WTC11 (cell line): Measurements from ENCODE around the gene TMEM259. TPM values are rescaled to one million over a fixed set of nuclear protein-coding genes. Genes with fewer than 3 reads are reported as not detected.

Experiments used
- ATAC-seq: fragments of 200-7000 bp; cut with Tn5 transposase; 2 replicates; pipeline ENCODE4 v1.10.0; 2021; ENCODE audit warnings: mild to moderate bottlenecking, moderate library complexity
- CTCF ChIA-PET: fragments of 300-600 bp; sonication (Branson Sonifier 250); formaldehyde crosslinking; loops from one replicate; lab custom pipeline; 2021; ENCODE audit warnings: antibody characterized with exemption; lab: Charles Lee
- POLR2A ChIA-PET: fragments of 350-600 bp; sonication (Branson Sonifier 250); formaldehyde crosslinking; loops from one replicate; lab custom pipeline; 2021; ENCODE audit warnings: antibody characterized with exemption; lab: Charles Lee
- DNase-seq: peaks from one replicate; pipeline ENCODE4 v3.0.0; 2021; ENCODE audit warnings: low spot score
- H3K27ac Mint-ChIP-seq: 2 replicates; pipeline ENCODE4 v1.8.0; 2021; ENCODE audit warnings: mixed read lengths
- H3K27me3 Mint-ChIP-seq: 2 replicates; pipeline ENCODE4 v1.8.0; 2021; ENCODE audit warnings: low read depth, mild to moderate bottlenecking, moderate library complexity, mixed read lengths
- H3K36me3 Mint-ChIP-seq: 2 replicates; pipeline ENCODE4 v1.8.0; 2021; ENCODE audit warnings: mixed read lengths
- H3K4me1 Mint-ChIP-seq: 2 replicates; pipeline ENCODE4 v1.8.0; 2022; ENCODE audit warnings: mixed read lengths
- H3K4me3 Mint-ChIP-seq: 2 replicates; pipeline ENCODE4 v1.8.0; 2021; ENCODE audit warnings: mild to moderate bottlenecking, moderate library complexity, mixed read lengths
- H3K9me3 Mint-ChIP-seq: 2 replicates; pipeline ENCODE4 v1.8.0; 2021; ENCODE audit warnings: mixed read lengths
- CREM ChIP-seq: sonication (generic); formaldehyde crosslinking; IDR thresholded peaks from 2 replicates; pipeline ENCODE4 v1.8.1; 2022; ENCODE audit warnings: mild to moderate bottlenecking, missing genetic modification reagents, moderate library complexity
- ELF4 ChIP-seq: sonication (generic); formaldehyde crosslinking; IDR thresholded peaks from 2 replicates; pipeline ENCODE4 v1.8.1; 2022; ENCODE audit warnings: low read depth, mild to moderate bottlenecking, moderate library complexity, missing genetic modification reagents
- ESRRA ChIP-seq: sonication (generic); formaldehyde crosslinking; IDR thresholded peaks from 2 replicates; pipeline ENCODE4 v1.8.1; 2022; ENCODE audit warnings: mild to moderate bottlenecking, missing genetic modification reagents, borderline replicate concordance
- GRHL2 ChIP-seq: fragments of 250-450 bp; sonication (Bioruptor Pico); IDR thresholded peaks from 2 replicates; pipeline ENCODE4 v1.8.0; 2022; ENCODE audit warnings: mild to moderate bottlenecking, moderate library complexity; ENCODE audit not compliant: insufficient replicate concordance, severe bottlenecking
- JUN ChIP-seq: sonication (generic); formaldehyde crosslinking; IDR thresholded peaks from 2 replicates; pipeline ENCODE4 v1.8.0; 2023; ENCODE audit warnings: mild to moderate bottlenecking, missing genetic modification reagents
- MXD4 ChIP-seq: fragments of 250-450 bp; sonication (Bioruptor Pico); IDR thresholded peaks from 2 replicates; pipeline ENCODE4 v1.8.0; 2021; ENCODE audit warnings: mild to moderate bottlenecking, moderate library complexity, borderline replicate concordance
- NFATC4 ChIP-seq: fragments of 250-450 bp; sonication (Bioruptor Pico); IDR thresholded peaks from 2 replicates; pipeline ENCODE4 v1.9.0; 2021; ENCODE audit warnings: mild to moderate bottlenecking
- NFYB ChIP-seq: sonication (generic); formaldehyde crosslinking; conservative IDR thresholded peaks from 2 replicates; pipeline ENCODE4 v1.8.0; 2022; ENCODE audit warnings: low read depth, missing genetic modification reagents
- NR2C2 ChIP-seq: sonication (generic); formaldehyde crosslinking; IDR thresholded peaks from 2 replicates; pipeline ENCODE4 v1.8.0; 2022; ENCODE audit warnings: mild to moderate bottlenecking, missing genetic modification reagents
- NR3C1 ChIP-seq: sonication (generic); formaldehyde crosslinking; conservative IDR thresholded peaks from 2 replicates; pipeline ENCODE4 v1.8.1; 2023; ENCODE audit warnings: low read depth, mild to moderate bottlenecking, missing genetic modification reagents
- OVOL2 ChIP-seq: fragments of 250-450 bp; sonication (Bioruptor Pico); IDR thresholded peaks from 2 replicates; pipeline ENCODE4 v1.9.0; 2021; ENCODE audit warnings: mild to moderate bottlenecking, borderline replicate concordance
- SOX15 ChIP-seq: fragments of 250-450 bp; sonication (Bioruptor Pico); IDR thresholded peaks from 2 replicates; pipeline ENCODE4 v1.9.0; 2021; ENCODE audit warnings: mild to moderate bottlenecking
- ZNF232 ChIP-seq: sonication (generic); formaldehyde crosslinking; IDR thresholded peaks from 2 replicates; pipeline ENCODE4 v1.8.0; 2022; ENCODE audit warnings: mild to moderate bottlenecking, missing genetic modification reagents
- total RNA-seq: library from RNA; stranded (reverse); gene quantifications from 3 replicates; pipeline ENCODE4 v1.2.3, GENCODE V29; 2021
- TF ChIP-seq, protein P1 (sequence below): fragments of 250-450 bp; sonication (Bioruptor Pico); IDR thresholded peaks from 2 replicates; pipeline ENCODE4 v1.8.0; 2021; ENCODE audit warnings: mild to moderate bottlenecking
- TF ChIP-seq, protein P2 (sequence below): sonication (generic); formaldehyde crosslinking; IDR thresholded peaks from 2 replicates; pipeline ENCODE4 v1.8.0; 2022; ENCODE audit warnings: missing genetic modification reagents
- TF ChIP-seq, protein P3 (sequence below): sonication (generic); formaldehyde crosslinking; IDR thresholded peaks from 2 replicates; pipeline ENCODE4 v1.8.1; 2023; ENCODE audit warnings: mild to moderate bottlenecking, missing genetic modification reagents, moderate library complexity
- TF ChIP-seq, protein P4 (sequence below): sonication (generic); formaldehyde crosslinking; conservative IDR thresholded peaks from 2 replicates; pipeline ENCODE4 v1.8.1; 2022; ENCODE audit warnings: mild to moderate bottlenecking, missing genetic modification reagents
- TF ChIP-seq, protein P5 (sequence below): sonication (generic); formaldehyde crosslinking; IDR thresholded peaks from 2 replicates; pipeline ENCODE4 v1.8.1; 2023; ENCODE audit warnings: mild to moderate bottlenecking, missing genetic modification reagents
- TF ChIP-seq, protein P6 (sequence below): fragments of 250-450 bp; sonication (Bioruptor Pico); IDR thresholded peaks from 2 replicates; pipeline ENCODE4 v1.9.0; 2021; ENCODE audit warnings: mild to moderate bottlenecking
- TF ChIP-seq, protein P7 (sequence below): sonication (generic); formaldehyde crosslinking; IDR thresholded peaks from 2 replicates; pipeline ENCODE4 v1.8.1; 2023; ENCODE audit warnings: mild to moderate bottlenecking, missing genetic modification reagents, borderline replicate concordance

TMEM259 gene
- total RNA-seq, 1 experiment from 2014 or later = 202 TPM

DNA sequence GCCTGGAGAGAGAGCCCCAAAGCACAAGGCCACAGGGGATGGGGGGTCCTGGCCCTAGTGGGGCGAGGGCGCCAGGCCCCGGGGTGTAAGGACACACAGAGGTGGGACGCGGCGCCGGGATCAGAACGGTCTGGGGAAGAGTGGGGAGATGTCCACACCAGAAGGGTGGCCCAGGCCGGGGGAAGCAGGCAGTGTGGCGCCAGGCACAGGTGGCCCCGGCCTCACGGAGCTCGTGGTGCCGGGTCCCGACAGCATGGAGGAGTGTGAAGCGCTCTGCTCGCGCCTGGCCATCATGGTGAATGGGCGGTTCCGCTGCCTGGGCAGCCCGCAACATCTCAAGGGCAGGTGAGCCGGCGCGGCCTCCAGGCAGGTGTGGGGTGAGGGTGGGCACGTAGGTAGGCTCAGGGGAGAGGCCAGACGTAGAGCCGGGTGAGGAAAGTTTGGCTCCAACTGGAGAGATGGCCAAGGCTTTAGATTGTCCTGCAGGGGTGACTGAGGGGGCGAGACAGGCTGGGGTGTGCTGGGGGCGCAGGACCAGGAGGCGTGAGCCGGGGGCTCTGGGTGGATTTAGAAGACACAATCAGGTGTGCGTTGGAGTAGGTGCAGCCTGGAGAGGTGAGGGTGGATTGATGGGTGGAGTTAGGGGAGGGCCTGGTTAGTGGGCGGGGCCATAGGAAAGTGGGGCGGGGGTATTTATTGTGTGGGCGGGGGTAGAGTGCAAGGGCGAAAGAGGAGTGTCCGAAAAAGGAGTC is 43.2 kb upstream of the TMEM259 start:
- Mint-ChIP-seq H3K9me3 (0 out of 2 replicates have a peak, but pooled peaks cover 4% of the 10 kb centered on the region), H3K27ac (no peak overlapping the region; the same call in 1 of the 2 replicates), H3K4me3 (peak overlapping the region; percentile 65), H3K36me3 (peaks cover 7% of the 10 kb centered on the region), H3K4me1 (peaks cover 17% of the 10 kb centered on the region), H3K27me3 (peaks cover 26% of the 10 kb centered on the region)
- ATAC-seq = peak; percentile 48
- POLR2A ChIA-PET = interaction anchor here (0.5 to 2.1 kb wide), 8 partner anchors 12 to 276 kb away, joined by 3 to 9 read pairs (median 4); partner anchors contain the start of genes CIRBP and CNN2
- no peak for TF ChIP-seq MXD4 (CRISPR knock-in tag)
- no peak for TF ChIP-seq JUN (CRISPR knock-in tag)
- no peak for TF ChIP-seq CREM (CRISPR knock-in tag)
- TF ChIP-seq, protein P1, sequence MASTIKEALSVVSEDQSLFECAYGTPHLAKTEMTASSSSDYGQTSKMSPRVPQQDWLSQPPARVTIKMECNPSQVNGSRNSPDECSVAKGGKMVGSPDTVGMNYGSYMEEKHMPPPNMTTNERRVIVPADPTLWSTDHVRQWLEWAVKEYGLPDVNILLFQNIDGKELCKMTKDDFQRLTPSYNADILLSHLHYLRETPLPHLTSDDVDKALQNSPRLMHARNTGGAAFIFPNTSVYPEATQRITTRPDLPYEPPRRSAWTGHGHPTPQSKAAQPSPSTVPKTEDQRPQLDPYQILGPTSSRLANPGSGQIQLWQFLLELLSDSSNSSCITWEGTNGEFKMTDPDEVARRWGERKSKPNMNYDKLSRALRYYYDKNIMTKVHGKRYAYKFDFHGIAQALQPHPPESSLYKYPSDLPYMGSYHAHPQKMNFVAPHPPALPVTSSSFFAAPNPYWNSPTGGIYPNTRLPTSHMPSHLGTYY = no peak
- no peak for TF ChIP-seq NR2C2 (CRISPR knock-in tag)
- TF ChIP-seq, protein P2, sequence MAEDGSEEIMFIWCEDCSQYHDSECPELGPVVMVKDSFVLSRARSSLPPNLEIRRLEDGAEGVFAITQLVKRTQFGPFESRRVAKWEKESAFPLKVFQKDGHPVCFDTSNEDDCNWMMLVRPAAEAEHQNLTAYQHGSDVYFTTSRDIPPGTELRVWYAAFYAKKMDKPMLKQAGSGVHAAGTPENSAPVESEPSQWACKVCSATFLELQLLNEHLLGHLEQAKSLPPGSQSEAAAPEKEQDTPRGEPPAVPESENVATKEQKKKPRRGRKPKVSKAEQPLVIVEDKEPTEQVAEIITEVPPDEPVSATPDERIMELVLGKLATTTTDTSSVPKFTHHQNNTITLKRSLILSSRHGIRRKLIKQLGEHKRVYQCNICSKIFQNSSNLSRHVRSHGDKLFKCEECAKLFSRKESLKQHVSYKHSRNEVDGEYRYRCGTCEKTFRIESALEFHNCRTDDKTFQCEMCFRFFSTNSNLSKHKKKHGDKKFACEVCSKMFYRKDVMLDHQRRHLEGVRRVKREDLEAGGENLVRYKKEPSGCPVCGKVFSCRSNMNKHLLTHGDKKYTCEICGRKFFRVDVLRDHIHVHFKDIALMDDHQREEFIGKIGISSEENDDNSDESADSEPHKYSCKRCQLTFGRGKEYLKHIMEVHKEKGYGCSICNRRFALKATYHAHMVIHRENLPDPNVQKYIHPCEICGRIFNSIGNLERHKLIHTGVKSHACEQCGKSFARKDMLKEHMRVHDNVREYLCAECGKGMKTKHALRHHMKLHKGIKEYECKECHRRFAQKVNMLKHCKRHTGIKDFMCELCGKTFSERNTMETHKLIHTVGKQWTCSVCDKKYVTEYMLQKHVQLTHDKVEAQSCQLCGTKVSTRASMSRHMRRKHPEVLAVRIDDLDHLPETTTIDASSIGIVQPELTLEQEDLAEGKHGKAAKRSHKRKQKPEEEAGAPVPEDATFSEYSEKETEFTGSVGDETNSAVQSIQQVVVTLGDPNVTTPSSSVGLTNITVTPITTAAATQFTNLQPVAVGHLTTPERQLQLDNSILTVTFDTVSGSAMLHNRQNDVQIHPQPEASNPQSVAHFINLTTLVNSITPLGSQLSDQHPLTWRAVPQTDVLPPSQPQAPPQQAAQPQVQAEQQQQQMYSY (CRISPR knock-in tag) = no peak
- TF ChIP-seq, protein P3, sequence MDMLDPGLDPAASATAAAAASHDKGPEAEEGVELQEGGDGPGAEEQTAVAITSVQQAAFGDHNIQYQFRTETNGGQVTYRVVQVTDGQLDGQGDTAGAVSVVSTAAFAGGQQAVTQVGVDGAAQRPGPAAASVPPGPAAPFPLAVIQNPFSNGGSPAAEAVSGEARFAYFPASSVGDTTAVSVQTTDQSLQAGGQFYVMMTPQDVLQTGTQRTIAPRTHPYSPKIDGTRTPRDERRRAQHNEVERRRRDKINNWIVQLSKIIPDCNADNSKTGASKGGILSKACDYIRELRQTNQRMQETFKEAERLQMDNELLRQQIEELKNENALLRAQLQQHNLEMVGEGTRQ (CRISPR knock-in tag) = no peak
- no peak for TF ChIP-seq NFATC4
- TF ChIP-seq ZNF232 (CRISPR knock-in tag) = no peak
- no peak for TF ChIP-seq GRHL2 (CRISPR knock-in tag)
- no peak for TF ChIP-seq OVOL2
- TF ChIP-seq ESRRA = no peak
- TF ChIP-seq, protein P4, sequence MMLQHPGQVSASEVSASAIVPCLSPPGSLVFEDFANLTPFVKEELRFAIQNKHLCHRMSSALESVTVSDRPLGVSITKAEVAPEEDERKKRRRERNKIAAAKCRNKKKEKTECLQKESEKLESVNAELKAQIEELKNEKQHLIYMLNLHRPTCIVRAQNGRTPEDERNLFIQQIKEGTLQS (CRISPR knock-in tag) = no peak
- TF ChIP-seq, protein P5, sequence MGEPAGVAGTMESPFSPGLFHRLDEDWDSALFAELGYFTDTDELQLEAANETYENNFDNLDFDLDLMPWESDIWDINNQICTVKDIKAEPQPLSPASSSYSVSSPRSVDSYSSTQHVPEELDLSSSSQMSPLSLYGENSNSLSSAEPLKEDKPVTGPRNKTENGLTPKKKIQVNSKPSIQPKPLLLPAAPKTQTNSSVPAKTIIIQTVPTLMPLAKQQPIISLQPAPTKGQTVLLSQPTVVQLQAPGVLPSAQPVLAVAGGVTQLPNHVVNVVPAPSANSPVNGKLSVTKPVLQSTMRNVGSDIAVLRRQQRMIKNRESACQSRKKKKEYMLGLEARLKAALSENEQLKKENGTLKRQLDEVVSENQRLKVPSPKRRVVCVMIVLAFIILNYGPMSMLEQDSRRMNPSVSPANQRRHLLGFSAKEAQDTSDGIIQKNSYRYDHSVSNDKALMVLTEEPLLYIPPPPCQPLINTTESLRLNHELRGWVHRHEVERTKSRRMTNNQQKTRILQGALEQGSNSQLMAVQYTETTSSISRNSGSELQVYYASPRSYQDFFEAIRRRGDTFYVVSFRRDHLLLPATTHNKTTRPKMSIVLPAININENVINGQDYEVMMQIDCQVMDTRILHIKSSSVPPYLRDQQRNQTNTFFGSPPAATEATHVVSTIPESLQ (CRISPR knock-in tag) = no peak
- TF ChIP-seq, protein P6, sequence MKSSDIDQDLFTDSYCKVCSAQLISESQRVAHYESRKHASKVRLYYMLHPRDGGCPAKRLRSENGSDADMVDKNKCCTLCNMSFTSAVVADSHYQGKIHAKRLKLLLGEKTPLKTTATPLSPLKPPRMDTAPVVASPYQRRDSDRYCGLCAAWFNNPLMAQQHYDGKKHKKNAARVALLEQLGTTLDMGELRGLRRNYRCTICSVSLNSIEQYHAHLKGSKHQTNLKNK (CRISPR knock-in tag) = no peak
- TF ChIP-seq SOX15 (CRISPR knock-in tag) = no peak
- no peak for TF ChIP-seq NR3C1 (CRISPR knock-in tag)
- no peak for TF ChIP-seq ELF4 (CRISPR knock-in tag)
- no peak for TF ChIP-seq NFYB (CRISPR knock-in tag)
- TF ChIP-seq, protein P7, sequence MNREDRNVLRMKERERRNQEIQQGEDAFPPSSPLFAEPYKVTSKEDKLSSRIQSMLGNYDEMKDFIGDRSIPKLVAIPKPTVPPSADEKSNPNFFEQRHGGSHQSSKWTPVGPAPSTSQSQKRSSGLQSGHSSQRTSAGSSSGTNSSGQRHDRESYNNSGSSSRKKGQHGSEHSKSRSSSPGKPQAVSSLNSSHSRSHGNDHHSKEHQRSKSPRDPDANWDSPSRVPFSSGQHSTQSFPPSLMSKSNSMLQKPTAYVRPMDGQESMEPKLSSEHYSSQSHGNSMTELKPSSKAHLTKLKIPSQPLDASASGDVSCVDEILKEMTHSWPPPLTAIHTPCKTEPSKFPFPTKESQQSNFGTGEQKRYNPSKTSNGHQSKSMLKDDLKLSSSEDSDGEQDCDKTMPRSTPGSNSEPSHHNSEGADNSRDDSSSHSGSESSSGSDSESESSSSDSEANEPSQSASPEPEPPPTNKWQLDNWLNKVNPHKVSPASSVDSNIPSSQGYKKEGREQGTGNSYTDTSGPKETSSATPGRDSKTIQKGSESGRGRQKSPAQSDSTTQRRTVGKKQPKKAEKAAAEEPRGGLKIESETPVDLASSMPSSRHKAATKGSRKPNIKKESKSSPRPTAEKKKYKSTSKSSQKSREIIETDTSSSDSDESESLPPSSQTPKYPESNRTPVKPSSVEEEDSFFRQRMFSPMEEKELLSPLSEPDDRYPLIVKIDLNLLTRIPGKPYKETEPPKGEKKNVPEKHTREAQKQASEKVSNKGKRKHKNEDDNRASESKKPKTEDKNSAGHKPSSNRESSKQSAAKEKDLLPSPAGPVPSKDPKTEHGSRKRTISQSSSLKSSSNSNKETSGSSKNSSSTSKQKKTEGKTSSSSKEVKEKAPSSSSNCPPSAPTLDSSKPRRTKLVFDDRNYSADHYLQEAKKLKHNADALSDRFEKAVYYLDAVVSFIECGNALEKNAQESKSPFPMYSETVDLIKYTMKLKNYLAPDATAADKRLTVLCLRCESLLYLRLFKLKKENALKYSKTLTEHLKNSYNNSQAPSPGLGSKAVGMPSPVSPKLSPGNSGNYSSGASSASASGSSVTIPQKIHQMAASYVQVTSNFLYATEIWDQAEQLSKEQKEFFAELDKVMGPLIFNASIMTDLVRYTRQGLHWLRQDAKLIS (CRISPR knock-in tag) = no peak
- DNase-seq = peak; percentile 74
- CTCF ChIA-PET = interaction anchor here (0.6 to 7.5 kb wide), 29 partner anchors 8 to 205 kb away, joined by 3 to 109 read pairs (median 6); partner anchors contain the start of genes ABCA7, ATP5F1D, CIRBP and CNN2
